Ascending aorta (tissue), 2 donors: Measurements from ENCODE around the gene MXI1. TPM values are rescaled to one million over a fixed set of nuclear protein-coding genes. Genes with fewer than 3 reads are reported as not detected.

Experiments
- DNase-seq, 2 donors: peaks; one replicate each; pipeline ENCODE4 v3.0.0-alpha.2; 2019; ENCODE audit warnings: low spot score in 2 of 2
- H3K27ac ChIP-seq, 2 donors: fragments of 200-600 bp; sonication (generic); one replicate each; pipeline ENCODE4 v1.5.1; 2016 to 2017; ENCODE audit warnings: mild to moderate bottlenecking in 1 of 2
- H3K27me3 ChIP-seq: fragments of 200-600 bp; sonication (generic); one replicate; pipeline ENCODE4 v1.5.1; 2017
- H3K36me3 ChIP-seq, 2 donors: fragments of 200-600 bp; sonication (generic); one replicate each; pipeline ENCODE4 v1.5.1; 2016
- H3K4me1 ChIP-seq, 2 donors: fragments of 200-600 bp; sonication (generic); one replicate each; pipeline ENCODE4 v1.5.1; 2016 to 2017; ENCODE audit warnings: mild to moderate bottlenecking in 1 of 2
- H3K4me3 ChIP-seq, 2 donors: fragments of 200-600 bp; sonication (generic); one replicate each; pipeline ENCODE4 v1.5.1; 2016 to 2017; ENCODE audit warnings: mild to moderate bottlenecking in 1 of 2
- H3K9me3 ChIP-seq, 2 donors: fragments of 200-600 bp; sonication (generic); one replicate each; pipeline ENCODE4 v1.5.1; 2016
- CTCF ChIP-seq, 3 experiments: fragments of 200-600 bp in 2 of 3; fragments of 450-650 bp in 1 of 3; sonication (generic) in 2 of 3; IDR thresholded peaks; one replicate each; pipeline ENCODE4 v1.5.1; 2016 to 2019; ENCODE audit warnings: antibody characterized with exemption in 3 of 3, mild to moderate bottlenecking in 1 of 3, moderate library complexity in 1 of 3
- intact Hi-C: fragments of 100-400 bp; cut with DNase I; formaldehyde crosslinking; loops from one replicate; pipeline ENCODE4 v1.15.1; 2023
- total RNA-seq: library from RNA; depleted of rRNA; stranded (reverse); fragments of >200 nt; gene quantifications from one replicate; pipeline ENCODE4 v1.1.0, GENCODE V29; 2016

Gene MXI1
- total RNA-seq, 1 donor from 2014 or later: 95.0 TPM

GRCh38 chr10:110203500-110204455, 3.6 kb upstream of the MXI1 start:
- intact Hi-C loops: loop anchor here (10.0 kb wide), 1 partner anchor 341 kb away; no protein-coding TSS in a partner anchor
- H3K9me3 ChIP-seq: no peaks in the 10 kb centered on the region
- no peak overlapping the region for H3K27ac ChIP-seq
- H3K36me3 ChIP-seq: no peaks in the 10 kb centered on the region
- no peak overlapping the region for H3K4me3 ChIP-seq
- TF ChIP-seq CTCF (IDR thresholded peaks at IDR 0.05): no peak
- peaks cover 0 to 5% of the 10 kb centered on the region in 2 donors for H3K4me1 ChIP-seq
- no peaks in the 10 kb centered on the region for H3K27me3 ChIP-seq
- DNase-seq: no peak

GRCh38 chr10:110205051-110205675, 2.2 kb upstream of the MXI1 start:
- H3K27me3 ChIP-seq: no peaks in the 10 kb centered on the region
- peaks cover 0 to 5% of the 10 kb centered on the region in 2 donors for H3K4me1 ChIP-seq
- H3K27ac ChIP-seq: no peak overlapping the region
- H3K4me3 ChIP-seq: no peak overlapping the region
- no peak for DNase-seq
- no peaks in the 10 kb centered on the region for H3K9me3 ChIP-seq
- intact Hi-C loops: loop anchor here (10.0 kb wide), 1 partner anchor 340 kb away; no protein-coding TSS in a partner anchor
- TF ChIP-seq CTCF (IDR thresholded peaks at IDR 0.05): no peak
- no peaks in the 10 kb centered on the region for H3K36me3 ChIP-seq

- H3K36me3 ChIP-seq: no peaks in the 10 kb centered on the region
- H3K4me1 ChIP-seq: peaks cover 0 to 13% of the 10 kb centered on the region in 2 donors
- TF ChIP-seq CTCF (IDR thresholded peaks at IDR 0.05): no peak
- H3K4me3 ChIP-seq: peak overlapping the region; percentile 74 to 93
- peak in 1 of 2 donors; percentile 71 for DNase-seq
- peak overlapping the region; percentile 97 to 99 for H3K27ac ChIP-seq
- H3K27me3 ChIP-seq: no peaks in the 10 kb centered on the region
- intact Hi-C loops: loop anchor here (2.0 to 10.0 kb wide), 3 partner anchors 69 to 337 kb away; partner anchors contain the start of gene DUSP5
- no peaks in the 10 kb centered on the region for H3K9me3 ChIP-seq
Observed at GRCh38 chr10:110207805-110208613, 604 bp downstream of the MXI1 start.

GRCh38 chr10:110208614-110209453, 1.4 kb downstream of the MXI1 start:
- intact Hi-C loops: loop anchor here (1.0 to 10.0 kb wide), 3 partner anchors 70 to 336 kb away; partner anchors contain the start of gene DUSP5
- Histone ChIP-seq H3K4me1 (peaks cover 0 to 13% of the 10 kb centered on the region in 2 donors), H3K36me3 (no peaks in the 10 kb centered on the region), H3K9me3 (no peaks in the 10 kb centered on the region), H3K27me3 (no peaks in the 10 kb centered on the region), H3K27ac (peak overlapping the region; percentile 97 to 99), H3K4me3 (peak overlapping the region; percentile 74 to 93)
- TF ChIP-seq CTCF (IDR thresholded peaks at IDR 0.05): peak in 2 of 3 experiments; percentile 13 to 44
- DNase-seq: peak in 1 of 2 donors; percentile 70
